ENCODE data around the gene DPH3.

DPH3 gene

GRCh38 chr3:16253601-16254000, 11.1 kb downstream of the DPH3 start:
- DNase-seq, result peak; percentile 81

DNA sequence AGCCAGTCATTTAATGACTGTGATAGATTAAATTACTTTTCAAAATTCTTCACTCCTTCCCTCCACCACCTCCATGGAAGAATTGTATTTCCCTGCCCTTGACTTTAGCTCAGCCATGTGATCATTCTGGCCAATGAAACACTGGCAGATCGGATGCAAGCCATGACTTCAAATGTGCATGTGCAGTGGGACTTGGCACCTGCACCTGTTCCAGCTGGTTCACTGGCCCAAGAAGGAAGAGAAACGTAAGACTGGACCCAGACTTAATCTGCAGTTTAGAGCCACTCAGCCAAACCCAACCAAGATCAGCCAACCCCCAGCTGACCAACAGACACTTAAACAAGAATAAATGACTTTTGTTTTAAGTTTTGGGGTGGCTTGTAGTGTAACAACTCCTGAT, 11.8 kb downstream of the DPH3 start:
- no peak for DNase-seq

- no peak for DNase-seq
Measured at GRCh38 chr3:16252243-16252978, 12.3 kb downstream of the DPH3 start.

DNA sequence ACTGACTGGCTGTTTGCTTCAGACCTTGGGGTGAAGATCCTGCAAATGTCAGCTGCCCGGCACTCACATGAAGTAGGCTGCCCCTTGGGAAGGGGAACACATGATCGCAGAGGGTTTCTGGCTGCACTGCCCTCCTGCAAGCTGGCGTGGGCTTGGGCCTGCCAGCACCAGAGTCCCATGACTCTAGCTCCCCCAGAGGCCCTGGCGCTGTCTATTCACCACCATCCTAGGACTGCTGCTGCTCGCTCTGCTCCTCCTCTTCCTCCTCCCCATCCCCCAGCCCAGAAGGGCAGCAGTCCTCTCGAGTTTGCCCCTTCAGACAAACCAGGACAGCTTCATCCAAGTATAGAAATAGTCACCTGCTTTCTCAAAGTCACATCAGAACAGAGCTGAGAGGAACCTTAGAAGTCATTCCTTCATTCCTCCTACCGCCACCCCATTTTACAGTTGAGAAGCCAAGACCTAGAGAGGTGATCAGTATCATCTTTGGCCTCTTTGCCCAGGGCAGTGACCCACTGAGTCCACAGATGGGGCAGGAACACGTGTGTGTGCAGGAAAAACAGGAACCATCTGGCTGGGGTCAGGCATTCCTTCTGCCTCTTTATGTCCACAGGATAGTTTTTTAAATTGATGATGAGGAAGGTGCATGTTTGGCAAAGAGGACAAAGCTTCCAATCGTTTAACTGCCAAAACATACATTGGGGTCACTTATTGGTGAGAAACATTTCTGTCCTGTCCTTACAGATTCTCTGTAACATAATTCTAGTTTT, 13.2 kb downstream of the DPH3 start:
- DNase-seq, result no peak

GRCh38 chr3:16249886-16250285, 14.9 kb downstream of the DPH3 start:
- DNase-seq, result no peak

GRCh38 chr3:16249336-16249735, 15.4 kb downstream of the DPH3 start:
- no peak for DNase-seq

DNA sequence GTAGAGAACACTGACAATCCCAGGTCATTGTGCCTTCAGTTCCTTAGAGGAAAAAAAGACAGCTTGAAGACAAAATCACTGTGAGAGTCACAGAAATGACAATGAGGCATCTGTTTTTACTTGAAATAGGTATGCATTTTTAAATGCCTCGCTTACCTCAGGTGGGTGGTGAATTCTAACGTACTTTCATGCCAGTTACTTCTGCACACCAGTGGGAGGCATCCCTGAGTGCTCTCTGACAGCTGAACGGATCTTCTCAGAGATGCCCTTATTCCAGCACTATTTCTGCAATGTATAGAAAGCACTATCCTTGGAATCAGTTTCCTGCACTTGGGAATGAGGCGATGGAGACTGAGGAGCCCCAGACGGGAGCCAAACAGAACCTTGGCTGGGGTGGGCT, 16.2 kb downstream of the DPH3 start:
- no peak for DNase-seq

- DNase-seq, result peak; percentile 90
Measured at GRCh38 chr3:16247282-16248061, 17.3 kb downstream of the DPH3 start.

DNA sequence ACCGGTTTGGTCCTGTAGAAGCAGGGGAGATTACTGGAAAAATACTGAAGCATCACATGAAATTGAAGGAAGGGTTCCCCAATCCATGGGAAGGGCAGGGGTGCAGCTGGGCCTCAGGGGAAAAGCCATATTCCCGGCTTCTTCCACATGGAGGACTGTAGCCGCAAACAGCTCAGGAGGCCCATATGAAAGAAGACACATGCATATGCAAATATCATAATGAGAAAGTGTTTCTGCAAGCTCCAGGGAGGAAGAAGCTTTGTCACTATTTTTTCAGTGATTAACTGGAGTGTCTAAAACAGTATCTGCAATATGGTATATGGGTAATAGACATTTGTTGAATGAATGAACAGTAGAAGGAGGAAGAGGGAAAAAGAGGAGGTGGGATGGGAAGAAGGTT, 19.1 kb downstream of the DPH3 start:
- no peak for DNase-seq

- no peak for DNase-seq
Measured at GRCh38 chr3:16243706-16244490, 20.8 kb downstream of the DPH3 start.

- DNase-seq, result no peak
Measured at GRCh38 chr3:16242177-16242576, 22.6 kb downstream of the DPH3 start.

DNA sequence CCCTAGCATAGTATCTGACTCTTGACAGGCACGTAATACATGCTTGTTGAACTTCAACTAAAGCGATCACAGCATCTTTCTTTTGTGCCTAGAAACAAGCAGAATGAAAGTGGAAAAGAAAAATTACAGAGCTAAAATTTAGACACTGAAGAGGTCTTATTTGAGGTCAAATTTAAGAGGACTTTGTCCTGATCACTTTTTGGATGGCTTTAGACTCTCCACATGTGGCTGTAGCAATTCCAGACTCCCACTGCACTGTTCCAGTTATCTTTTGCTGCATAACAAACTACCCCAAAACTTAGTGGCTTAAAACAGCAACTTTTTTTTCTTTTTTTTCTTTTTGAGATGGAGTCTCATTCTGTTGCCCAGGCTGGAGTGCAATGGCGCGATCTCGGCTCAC, 23.5 kb downstream of the DPH3 start:
- no peak for DNase-seq

DNA sequence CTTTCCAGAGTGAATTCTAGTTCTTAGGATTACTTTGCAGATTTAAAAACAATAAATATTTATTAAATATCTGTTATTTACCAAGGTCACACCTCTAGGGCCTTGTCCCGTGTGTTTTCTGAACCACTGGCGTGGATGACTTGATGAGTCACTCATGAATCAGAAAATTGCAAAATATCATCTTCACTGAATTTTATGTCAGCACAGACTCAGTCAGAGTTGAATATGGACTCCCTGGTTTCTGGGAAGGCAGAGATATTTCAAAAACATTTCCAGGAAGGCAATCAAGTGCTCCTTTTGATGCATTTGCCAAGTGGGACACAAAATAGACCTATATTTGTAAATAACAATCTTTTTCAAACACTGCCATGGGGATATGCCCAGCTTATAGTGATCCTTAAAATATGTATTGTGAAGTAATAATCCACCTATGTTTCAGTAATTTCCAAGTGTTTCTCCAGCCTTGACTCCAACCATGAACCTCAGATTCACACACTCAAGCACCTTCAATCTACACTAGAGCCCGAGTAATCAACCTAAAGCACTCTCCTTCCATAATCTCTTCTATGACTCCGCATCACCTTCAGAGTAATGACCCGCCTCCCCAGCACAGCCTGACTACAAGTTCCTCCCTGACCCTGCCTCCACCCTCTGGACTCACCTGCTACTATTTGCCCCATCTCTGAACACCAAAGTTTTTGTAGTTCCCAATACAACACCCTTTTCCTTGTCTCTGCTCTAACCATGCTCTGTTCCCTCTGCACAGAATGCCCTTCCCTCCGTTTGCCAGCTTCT, 24.3 kb downstream of the DPH3 start:
- peak; percentile 87 for DNase-seq

DNA sequence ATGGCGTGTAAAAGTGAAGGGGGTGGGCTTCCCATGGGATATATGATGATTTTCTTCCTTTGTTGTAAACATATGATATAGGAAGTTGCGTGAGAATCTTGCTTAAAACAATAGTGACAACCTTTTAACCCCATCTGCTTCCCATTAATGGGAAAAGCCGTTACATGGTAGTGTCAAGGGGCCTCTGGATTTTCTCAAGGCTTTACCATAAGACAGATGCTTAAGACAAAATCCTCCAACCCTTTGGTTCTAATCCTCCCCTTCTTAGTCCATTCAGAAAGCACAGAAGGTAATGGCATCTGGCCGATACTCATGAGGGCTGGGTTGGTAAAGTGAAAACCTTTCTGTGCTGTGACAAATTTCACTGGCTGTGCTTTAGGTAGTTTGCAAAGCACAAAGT, 25.0 kb downstream of the DPH3 start:
- no peak for DNase-seq

GRCh38 chr3:16239086-16239770, 25.5 kb downstream of the DPH3 start:
- DNase-seq, result peak; percentile 37

DNA sequence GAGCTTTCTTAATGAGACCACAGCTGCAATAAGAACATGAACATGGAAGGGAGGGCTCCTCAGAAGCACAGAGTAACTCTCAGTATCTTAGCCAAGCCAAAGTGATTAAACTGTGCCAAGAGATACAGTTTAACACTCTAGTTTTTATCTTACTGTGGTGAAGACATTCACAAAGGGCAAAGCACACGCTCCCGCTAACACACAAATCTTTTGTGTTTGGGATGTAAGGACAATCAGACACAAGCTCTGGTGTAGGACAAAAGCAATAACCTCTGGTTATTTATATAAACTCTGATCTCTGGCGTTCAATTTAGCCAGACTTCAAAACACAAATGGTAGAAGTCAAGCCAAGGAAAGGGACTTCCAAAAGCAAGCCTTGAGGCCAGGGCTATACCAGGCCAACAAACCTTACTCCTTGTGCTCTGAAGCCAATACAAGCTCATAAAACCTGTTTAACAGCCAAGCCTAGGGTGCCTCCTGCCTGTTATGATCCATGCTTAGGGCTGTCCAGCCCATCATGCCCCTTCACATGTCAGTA, 27.8 kb downstream of the DPH3 start:
- no peak for DNase-seq

GRCh38 chr3:16236030-16236639, 28.6 kb downstream of the DPH3 start:
- DNase-seq, result no peak

DNA sequence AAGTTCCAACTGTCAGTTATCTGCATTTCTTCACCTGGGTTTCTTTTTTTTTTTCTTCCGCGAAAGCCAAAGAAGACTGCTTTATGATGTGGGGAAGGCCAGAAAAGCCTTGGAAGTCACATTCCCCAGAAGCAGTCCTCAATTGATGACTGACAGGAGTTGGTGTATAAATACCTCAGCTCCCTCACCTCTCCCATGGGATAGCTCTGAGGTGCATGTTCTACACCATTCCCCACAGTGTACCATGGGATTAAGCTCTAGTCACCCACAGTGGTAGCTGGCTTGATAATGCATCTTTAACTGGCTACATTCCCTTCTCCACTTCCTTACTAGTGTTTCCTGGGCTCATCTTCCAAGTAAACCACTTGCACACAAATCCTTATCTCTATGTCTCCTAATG, 30.5 kb downstream of the DPH3 start:
- no peak for DNase-seq

- no peak for DNase-seq
Measured at GRCh38 chr3:16233806-16234205, 30.9 kb downstream of the DPH3 start.

DNA sequence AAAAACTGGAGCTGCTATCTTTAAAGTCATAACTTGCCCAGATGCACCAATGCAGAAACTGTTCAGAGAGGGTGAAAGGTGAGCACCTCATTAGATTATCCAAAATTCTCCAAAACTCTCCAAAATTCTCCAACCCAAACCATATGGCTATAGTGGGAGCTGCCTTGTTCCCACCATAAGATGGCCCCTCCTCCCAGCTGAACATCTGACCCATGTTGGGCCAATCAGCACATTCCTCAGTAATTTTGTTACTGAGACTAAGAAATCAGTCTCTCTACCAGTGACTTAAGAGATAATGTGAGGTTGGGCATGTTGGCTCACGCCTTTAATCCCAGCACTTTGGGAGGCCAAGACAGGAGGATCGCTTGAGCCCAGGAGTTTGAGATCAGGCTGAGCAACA, 32.8 kb downstream of the DPH3 start:
- no peak for DNase-seq

DNA sequence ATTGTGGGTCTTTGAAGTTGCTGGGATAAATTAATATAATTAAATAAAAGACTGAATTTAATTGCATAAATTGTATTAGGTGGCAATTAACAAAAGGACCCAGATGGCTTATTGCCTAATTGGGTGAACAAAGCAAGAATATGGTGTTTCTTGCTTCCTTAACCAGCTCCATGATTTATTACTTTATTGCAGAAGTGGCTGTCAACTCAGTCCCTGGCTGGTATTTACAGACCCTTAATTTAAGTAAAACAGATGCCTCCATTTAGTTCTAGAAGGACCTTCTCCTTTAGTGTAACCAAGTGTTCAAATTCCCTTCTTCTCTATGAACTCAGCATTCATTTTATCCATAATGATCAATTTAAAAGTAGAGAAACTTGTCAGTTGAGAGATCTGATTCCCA, 35.1 kb downstream of the DPH3 start:
- no peak for DNase-seq
